ENCODE measurements around the gene LPIN1. TPM values are rescaled to one million over a fixed set of nuclear protein-coding genes. Genes with fewer than 3 reads are reported as not detected.

LPIN1 gene
- total and polyA plus RNA-seq, 8 donors, result 7.3 to 152 (median 18.2) TPM

- Histone ChIP-seq H3K9me3 (no peaks in the 10 kb centered on the region), H3K4me3 (no peak overlapping the region), H3K27me3 (no peaks in the 10 kb centered on the region), H3K4me1 (no peaks in the 10 kb centered on the region), H3K36me3 (peaks cover 50 to 96% (median 83%) of the 10 kb centered on the region in 4 donors), H3K27ac (no peak overlapping the region)
- intact Hi-C loops (cut with DNase I; ENCODE audit: low total_unique reads), result no loop called here
- TF ChIP-seq POLR2A (IDR thresholded peaks at IDR 0.05) (no peak), CTCF (IDR thresholded peaks at IDR 0.05) (no peak), EP300 (IDR thresholded peaks at IDR 0.05) (no peak)
- WGBS, 5 donors, result 94 to 96% (median 95%) methylated on average over 6 of the region's 6 CpGs
- no peak for DNase-seq
These were observed 58.6 kb downstream of the LPIN1 start for GRCh38 chr2:11805024-11805423.

GRCh38 chr2:11805920-11806319, 59.5 kb downstream of the LPIN1 start:
- intact Hi-C loops (cut with DNase I; ENCODE audit: low total_unique reads), result no loop called here
- H3K4me1 ChIP-seq, result no peaks in the 10 kb centered on the region
- no peak for DNase-seq
- no peaks in the 10 kb centered on the region for H3K27me3 ChIP-seq
- WGBS, 5 donors, result 92 to 96% (median 95%) methylated on average over 6 of the region's 6 CpGs
- no peak overlapping the region for H3K4me3 ChIP-seq
- H3K27ac ChIP-seq, result no peak overlapping the region
- no peaks in the 10 kb centered on the region for H3K9me3 ChIP-seq
- peaks cover 50 to 96% (median 88%) of the 10 kb centered on the region in 4 donors for H3K36me3 ChIP-seq
- TF ChIP-seq POLR2AphosphoS5 (IDR thresholded peaks at IDR 0.05) (no peak), EP300 (IDR thresholded peaks at IDR 0.05) (no peak), CTCF (IDR thresholded peaks at IDR 0.05) (no peak), POLR2A (IDR thresholded peaks at IDR 0.05) (no peak)

DNA sequence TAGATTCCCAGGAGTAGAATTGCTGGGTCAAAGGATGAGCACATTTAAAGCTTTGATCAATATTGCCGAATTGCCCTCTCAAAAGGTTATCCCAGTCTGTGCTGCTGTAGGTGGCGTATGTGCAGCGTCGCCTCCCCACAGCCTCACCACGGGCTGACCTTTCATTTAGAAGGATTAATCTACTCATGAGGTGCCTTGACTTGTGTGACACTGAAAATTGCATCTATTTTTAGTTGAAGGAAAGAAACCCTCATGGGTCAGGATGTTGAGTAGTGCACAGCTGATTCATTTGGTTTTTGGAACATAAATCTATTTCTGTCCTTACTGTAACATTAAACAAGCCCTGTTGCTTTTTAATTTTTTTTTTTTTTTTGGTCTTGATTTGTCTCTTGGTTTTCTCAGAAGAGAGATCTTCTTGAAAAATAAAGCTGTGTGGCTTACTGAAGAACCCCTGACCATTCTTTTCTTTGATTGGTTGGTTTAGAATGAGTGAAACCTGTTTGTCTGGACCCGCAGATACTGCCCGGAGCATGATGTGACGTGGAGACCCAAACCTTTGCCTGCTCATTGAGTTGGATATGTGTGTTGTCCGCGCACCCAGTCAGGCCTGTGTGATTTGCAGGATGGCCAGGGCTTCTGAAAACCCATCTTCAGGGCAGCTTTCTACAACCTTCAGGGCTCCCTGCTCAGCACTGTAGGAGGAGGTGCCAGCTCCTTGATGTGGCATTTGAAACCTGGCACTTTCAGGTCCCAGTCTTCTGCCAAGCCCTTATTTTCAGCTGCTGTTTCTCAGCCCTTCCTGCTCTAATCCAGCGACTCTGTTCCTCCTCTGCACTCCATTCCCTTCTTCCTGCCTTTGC, 61.0 kb downstream of the LPIN1 start:
- Histone ChIP-seq H3K9me3 (no peaks in the 10 kb centered on the region), H3K36me3 (peaks cover 50 to 97% (median 90%) of the 10 kb centered on the region in 4 donors), H3K4me3 (no peak overlapping the region), H3K27me3 (no peaks in the 10 kb centered on the region), H3K4me1 (no peaks in the 10 kb centered on the region), H3K27ac (no peak overlapping the region)
- no peak for DNase-seq
- TF ChIP-seq CTCF (IDR thresholded peaks at IDR 0.05) (no peak), POLR2AphosphoS5 (IDR thresholded peaks at IDR 0.05) (no peak), EP300 (IDR thresholded peaks at IDR 0.05) (no peak), POLR2A (IDR thresholded peaks at IDR 0.05) (no peak)
- intact Hi-C loops (cut with DNase I; ENCODE audit: low total_unique reads), result no loop called here
- WGBS, 5 donors, result 84 to 89% (median 86%) methylated on average over 11 of the region's 11 CpGs

- peaks cover 45 to 97% (median 90%) of the 10 kb centered on the region in 4 donors for H3K36me3 ChIP-seq
- WGBS, 5 donors, result 91 to 97% (median 96%) methylated on average over 8 of the region's 8 CpGs
- TF ChIP-seq POLR2A (IDR thresholded peaks at IDR 0.05), result no peak
- no peak for TF ChIP-seq CTCF (IDR thresholded peaks at IDR 0.05)
- TF ChIP-seq EP300 (IDR thresholded peaks at IDR 0.05), result no peak
- no peak for TF ChIP-seq POLR2AphosphoS5 (IDR thresholded peaks at IDR 0.05)
- no peaks in the 10 kb centered on the region for H3K27me3 ChIP-seq
- no peak overlapping the region for H3K27ac ChIP-seq
- no peak for DNase-seq
- intact Hi-C loops (cut with DNase I; ENCODE audit: low total_unique reads), result no loop called here
- H3K4me1 ChIP-seq, result no peaks in the 10 kb centered on the region
- H3K9me3 ChIP-seq, result no peaks in the 10 kb centered on the region
- H3K4me3 ChIP-seq, result no peak overlapping the region
These were observed 61.6 kb downstream of the LPIN1 start for GRCh38 chr2:11808016-11808400.
